Type B pancreatic cell (in vitro differentiated cells): ENCODE data around the gene KLHL29. TPM values are rescaled to one million over a fixed set of nuclear protein-coding genes. Genes with fewer than 3 reads are reported as not detected.

Source experiments
- DNase-seq: peaks from one replicate; pipeline ENCODE4 v3.0.0; 2021; ENCODE audit warnings: mixed read lengths; ENCODE audit not compliant: unreplicated experiment; ENCODE audit errors: extremely low spot score
- H3K27ac Mint-ChIP-seq: 2 replicates; pipeline ENCODE4 v1.8.0; 2021; ENCODE audit warnings: mild to moderate bottlenecking, mixed read lengths
- H3K27me3 Mint-ChIP-seq: 2 replicates; pipeline ENCODE4 v1.8.0; 2021; ENCODE audit warnings: mixed read lengths
- H3K36me3 Mint-ChIP-seq: 2 replicates; pipeline ENCODE4 v1.8.0; 2021; ENCODE audit warnings: mixed read lengths
- H3K4me1 Mint-ChIP-seq: one replicate; pipeline ENCODE4 v1.8.0; 2021; ENCODE audit warnings: mixed read lengths; ENCODE audit not compliant: unreplicated experiment
- H3K4me3 Mint-ChIP-seq: 2 replicates; pipeline ENCODE4 v1.8.0; 2021; ENCODE audit warnings: mild to moderate bottlenecking, mixed read lengths
- H3K9me3 Mint-ChIP-seq: 2 replicates; pipeline ENCODE4 v1.8.0; 2021; ENCODE audit warnings: mixed read lengths
- total RNA-seq: library from RNA; stranded (reverse); gene quantifications from 2 replicates; pipeline ENCODE4 v1.2.1, GENCODE V29; 2021; ENCODE audit warnings: low replicate concordance
- TF ChIP-seq, protein P1 (sequence below): fragments of 200-600 bp; sonication (generic); conservative IDR thresholded peaks from 2 replicates; pipeline ENCODE4 v1.5.0; 2021; ENCODE audit warnings: antibody characterized with exemption, mild to moderate bottlenecking

Gene KLHL29
- total RNA-seq, 1 donor from 2014 or later, result 24.1 TPM

DNA sequence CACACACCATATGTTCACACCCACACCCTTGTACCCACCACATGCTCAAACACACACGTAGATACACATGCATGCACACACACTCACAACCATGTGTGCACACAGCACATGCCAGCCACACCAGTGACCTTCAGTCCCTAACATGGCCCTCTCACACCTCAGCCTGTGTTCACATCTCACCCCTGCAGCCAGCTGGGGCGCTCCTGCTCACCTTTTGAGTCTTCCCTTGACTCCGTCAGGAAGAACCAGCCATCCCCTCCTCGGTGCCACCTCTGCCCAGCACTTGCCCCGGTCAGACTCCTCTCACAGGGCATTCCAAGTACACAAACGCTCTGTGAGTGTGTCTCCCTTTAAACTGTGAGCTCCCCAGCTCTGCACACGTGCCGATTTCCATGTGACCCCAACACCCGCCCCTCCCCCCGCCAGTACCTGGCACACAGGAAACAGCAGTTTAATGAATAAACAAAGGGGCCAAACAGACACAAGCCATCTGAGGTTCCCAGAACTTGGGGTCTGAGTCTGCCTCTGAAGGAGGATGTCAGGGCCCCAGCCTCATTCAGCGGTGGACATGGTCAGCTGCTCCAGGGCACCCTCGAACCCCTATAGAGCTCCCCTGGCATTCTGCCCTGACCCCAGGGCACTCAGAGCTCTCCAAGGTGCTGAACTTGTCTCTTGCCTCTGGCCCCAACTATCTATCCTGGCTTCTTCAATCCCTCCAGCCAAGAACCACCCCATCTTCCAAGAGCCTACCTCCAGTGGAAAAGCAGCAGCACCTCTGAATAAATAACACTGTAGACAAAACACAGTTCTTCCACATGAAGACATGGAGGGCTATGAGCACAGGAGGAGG lies 289.1 kb downstream of the KLHL29 start:
- Mint-ChIP-seq H3K4me3 (no peak overlapping the region), H3K27me3 (no peaks in the 10 kb centered on the region), H3K27ac (no peak overlapping the region), H3K36me3 (peaks cover 14% of the 10 kb centered on the region), H3K4me1 (peaks cover 9% of the 10 kb centered on the region), H3K9me3 (no peaks in the 10 kb centered on the region)
- no peak for DNase-seq
- TF ChIP-seq, protein P1, sequence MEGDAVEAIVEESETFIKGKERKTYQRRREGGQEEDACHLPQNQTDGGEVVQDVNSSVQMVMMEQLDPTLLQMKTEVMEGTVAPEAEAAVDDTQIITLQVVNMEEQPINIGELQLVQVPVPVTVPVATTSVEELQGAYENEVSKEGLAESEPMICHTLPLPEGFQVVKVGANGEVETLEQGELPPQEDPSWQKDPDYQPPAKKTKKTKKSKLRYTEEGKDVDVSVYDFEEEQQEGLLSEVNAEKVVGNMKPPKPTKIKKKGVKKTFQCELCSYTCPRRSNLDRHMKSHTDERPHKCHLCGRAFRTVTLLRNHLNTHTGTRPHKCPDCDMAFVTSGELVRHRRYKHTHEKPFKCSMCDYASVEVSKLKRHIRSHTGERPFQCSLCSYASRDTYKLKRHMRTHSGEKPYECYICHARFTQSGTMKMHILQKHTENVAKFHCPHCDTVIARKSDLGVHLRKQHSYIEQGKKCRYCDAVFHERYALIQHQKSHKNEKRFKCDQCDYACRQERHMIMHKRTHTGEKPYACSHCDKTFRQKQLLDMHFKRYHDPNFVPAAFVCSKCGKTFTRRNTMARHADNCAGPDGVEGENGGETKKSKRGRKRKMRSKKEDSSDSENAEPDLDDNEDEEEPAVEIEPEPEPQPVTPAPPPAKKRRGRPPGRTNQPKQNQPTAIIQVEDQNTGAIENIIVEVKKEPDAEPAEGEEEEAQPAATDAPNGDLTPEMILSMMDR, result no peak

DNA sequence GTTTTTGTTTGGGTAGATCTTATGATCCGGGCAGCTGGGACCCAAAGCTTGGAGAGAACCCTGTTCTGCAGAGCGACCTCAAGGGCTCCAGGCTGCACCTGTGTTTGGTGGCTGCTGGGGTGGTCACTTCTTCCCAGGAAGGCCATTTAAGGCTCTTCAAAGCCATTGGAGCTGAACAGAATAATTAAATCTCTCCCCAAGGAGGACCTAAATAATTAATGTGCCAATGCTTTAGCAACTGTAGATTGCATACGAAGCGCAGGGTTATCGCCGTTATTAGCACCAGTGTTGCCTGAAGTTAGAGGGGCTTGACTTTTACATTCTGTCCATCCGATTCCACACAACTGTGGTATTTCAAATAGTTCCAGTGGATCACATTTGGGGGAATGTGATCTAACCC lies 290.5 kb downstream of the KLHL29 start:
- no peak overlapping the region for H3K4me3 Mint-ChIP-seq
- peaks cover 4% of the 10 kb centered on the region for H3K4me1 Mint-ChIP-seq
- no peaks in the 10 kb centered on the region for H3K27me3 Mint-ChIP-seq
- no peak overlapping the region for H3K27ac Mint-ChIP-seq
- TF ChIP-seq, protein P1, result no peak
- H3K36me3 Mint-ChIP-seq, result peaks cover 14% of the 10 kb centered on the region
- H3K9me3 Mint-ChIP-seq, result no peaks in the 10 kb centered on the region
- no peak for DNase-seq

DNA sequence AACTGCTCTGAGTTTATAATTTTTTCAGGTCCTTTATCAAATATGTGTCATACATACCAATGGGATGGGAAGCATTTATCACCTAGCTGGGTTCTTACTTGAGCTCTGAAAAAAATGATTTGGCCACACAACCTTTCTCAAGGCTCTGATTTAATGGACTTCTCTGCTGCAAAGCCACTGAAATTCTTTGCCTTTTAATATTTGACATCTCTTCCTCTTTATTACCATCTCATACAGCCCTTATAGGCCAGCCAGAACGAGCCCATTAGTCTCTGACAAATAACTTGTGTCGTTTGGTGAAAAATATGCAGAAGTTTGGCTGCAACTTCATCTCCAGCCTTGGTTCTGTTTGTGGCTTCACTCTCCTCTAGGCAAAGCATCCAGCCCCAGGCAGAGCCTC lies 292.9 kb downstream of the KLHL29 start:
- H3K36me3 Mint-ChIP-seq, result peaks cover 14% of the 10 kb centered on the region
- H3K27ac Mint-ChIP-seq, result no peak overlapping the region
- TF ChIP-seq, protein P1, result no peak
- no peaks in the 10 kb centered on the region for H3K4me1 Mint-ChIP-seq
- H3K27me3 Mint-ChIP-seq, result no peaks in the 10 kb centered on the region
- no peak overlapping the region for H3K4me3 Mint-ChIP-seq
- H3K9me3 Mint-ChIP-seq, result no peaks in the 10 kb centered on the region
- DNase-seq, result no peak

DNA sequence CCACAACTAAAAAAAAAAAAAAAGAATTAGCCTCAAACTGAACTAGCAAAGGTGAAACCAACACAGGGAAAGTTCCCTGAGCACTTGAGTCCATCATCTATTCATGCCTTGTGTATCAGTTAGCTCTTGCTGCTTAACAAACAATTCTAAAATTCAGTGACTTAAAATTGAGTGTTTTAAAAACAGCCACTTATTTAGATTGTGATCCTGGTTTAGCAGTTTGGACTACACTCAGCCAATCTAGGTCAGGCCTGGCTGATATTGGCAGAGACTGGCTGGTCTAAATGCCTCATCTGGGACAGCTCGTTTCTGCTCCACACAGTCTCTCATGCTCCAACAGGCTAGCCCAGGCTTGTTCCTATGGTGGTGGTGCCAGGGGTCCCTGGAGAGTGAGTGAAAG lies 294.1 kb downstream of the KLHL29 start:
- Mint-ChIP-seq H3K27me3 (no peaks in the 10 kb centered on the region), H3K4me3 (no peak overlapping the region), H3K9me3 (no peaks in the 10 kb centered on the region), H3K27ac (no peak overlapping the region), H3K36me3 (peaks cover 6% of the 10 kb centered on the region), H3K4me1 (no peaks in the 10 kb centered on the region)
- TF ChIP-seq, protein P1, result no peak
- no peak for DNase-seq

DNA sequence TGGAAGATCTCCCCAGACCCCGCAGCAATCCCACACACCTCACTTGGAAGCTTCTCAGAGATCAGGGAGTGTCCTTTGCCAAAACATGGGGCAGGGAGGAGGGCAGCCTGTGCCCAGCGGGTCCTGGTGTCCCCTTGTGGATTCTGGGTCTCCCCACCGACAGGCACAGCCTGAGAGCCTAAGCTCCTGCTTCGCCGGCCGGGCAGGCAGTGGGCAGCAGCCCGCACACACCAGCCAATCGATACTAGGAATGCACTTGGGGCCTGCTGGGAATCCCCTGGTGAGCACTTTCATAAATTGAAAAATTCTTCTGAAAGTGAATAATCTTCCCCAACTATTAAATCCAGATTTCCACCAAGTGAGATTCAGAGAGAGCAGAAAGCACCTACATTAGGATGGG lies 296.0 kb downstream of the KLHL29 start:
- TF ChIP-seq, protein P1, result no peak
- peaks cover 6% of the 10 kb centered on the region for H3K36me3 Mint-ChIP-seq
- no peaks in the 10 kb centered on the region for H3K27me3 Mint-ChIP-seq
- no peak overlapping the region for H3K4me3 Mint-ChIP-seq
- H3K9me3 Mint-ChIP-seq, result no peaks in the 10 kb centered on the region
- DNase-seq, result no peak
- H3K27ac Mint-ChIP-seq, result no peak overlapping the region
- no peaks in the 10 kb centered on the region for H3K4me1 Mint-ChIP-seq
